Activated T-cell treated with anti-CD3 and anti-CD28 coated beads, Interleukin-2, amount 50 U/mL, for 1 hour (primary cell): ENCODE measurements around the gene ANKDD1A.

ENCODE experiments used
- DNase-seq: peaks from one replicate; pipeline ENCODE4 v3.0.0-alpha.2; 2020

ANKDD1A gene

DNA sequence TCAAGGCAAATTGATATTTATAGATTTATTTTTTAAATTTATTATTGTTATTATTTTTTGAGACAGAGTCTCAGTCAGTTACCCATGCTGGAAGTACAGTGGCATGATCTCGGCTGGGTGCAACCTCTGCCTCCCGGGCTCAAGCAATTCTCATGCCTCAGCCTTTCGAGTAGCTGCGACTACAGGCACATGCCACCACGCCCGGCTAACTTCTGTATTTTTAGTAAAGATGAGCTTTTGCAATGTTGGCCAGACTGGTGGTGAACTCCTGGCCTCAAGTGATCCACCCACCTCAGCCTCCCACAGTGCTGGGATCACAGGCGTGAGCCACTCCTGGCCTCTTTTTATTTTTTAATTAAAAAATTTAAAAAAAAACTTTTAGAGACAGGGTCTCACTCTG, 59.0 kb downstream of the ANKDD1A start:
- no peak for DNase-seq

DNA sequence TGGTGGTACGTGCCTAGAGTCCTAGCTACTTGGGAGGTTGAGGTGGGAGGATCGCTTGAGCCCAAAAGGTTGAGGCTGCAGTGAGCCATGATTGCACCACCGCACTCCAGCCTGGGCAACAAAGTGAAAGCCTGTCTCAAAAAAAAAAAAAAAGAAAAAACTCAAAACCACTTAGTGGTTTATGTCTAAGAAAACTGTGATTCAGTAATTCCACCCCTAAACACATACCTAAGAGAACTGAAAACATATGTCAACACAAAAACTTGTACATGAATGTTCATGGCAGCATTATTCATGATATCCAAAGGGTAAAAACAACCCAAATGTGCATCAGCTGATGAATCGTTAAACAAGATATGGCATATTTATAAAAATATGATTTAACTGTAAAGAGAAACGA, 63.7 kb downstream of the ANKDD1A start:
- no peak for DNase-seq

DNA sequence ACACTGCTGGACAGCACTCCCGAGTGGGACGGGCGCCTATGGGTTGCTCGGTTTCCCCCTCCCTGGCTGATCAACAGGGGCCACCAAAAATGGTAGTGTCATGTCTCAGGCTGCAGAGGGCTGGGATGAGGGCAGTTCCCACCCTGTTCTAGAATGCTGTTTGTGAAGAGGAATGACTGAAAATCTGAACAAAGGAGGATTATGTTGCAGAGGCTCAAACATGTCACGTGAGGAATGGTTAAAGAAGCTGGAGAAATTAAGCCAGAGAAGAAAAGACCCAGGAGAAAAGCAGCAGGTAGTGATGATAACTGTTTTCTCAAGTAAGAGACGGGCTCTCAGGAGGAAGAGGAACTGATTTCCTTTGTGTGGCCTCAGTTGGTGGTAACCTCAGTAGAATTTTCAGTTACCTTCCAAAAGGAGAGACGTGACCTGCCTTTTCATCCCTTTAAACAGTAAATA, 67.6 kb downstream of the ANKDD1A start:
- no peak for DNase-seq

DNA sequence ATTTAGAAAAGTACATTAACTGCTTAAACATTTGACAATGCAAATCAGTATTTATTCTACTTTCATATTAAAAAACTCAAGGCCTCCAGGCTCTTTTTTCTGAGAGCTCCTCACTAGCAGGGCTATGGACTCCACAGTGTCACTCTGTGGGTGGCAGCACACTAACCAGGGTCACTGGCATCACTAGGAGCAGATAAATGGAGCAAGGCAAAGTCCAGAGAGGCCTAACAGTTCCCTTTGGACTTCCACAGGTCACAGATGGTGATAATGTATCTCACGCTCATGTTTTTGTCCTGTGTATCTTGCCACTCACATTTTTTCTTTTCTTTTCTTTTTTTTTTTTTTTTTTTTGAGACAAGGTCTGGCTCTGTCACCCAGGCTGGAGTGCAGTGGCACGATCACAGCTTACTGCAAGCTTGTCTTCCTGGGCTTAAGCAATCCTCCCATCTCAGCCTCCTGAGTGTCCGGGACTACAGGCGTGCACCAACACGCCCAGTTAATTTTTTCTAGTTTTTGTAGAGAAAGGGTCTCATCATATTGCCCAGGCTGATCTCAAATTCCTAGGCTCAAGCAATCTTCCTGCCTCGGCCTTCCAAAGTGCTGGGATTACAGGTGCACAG, 70.2 kb downstream of the ANKDD1A start:
- DNase-seq = no peak

DNA sequence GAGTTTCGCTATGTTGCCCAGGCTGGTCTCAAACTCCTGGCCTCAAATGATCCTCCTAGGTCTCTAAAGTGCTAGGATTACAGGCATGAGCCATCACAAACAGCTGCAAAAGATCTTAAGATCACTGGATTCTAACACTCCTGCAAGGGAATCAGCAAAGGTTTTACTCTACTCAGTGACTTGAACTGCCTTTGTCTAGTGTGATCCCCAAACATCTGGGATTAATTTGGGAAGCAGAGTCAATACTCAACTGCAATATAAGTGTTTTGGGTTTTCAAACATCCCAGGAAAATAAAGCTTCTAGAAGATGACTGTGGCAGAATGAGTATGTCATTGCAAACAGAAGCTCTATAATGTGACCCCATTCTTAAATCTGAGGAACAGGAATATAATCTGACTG, 70.8 kb downstream of the ANKDD1A start:
- no peak for DNase-seq

DNA sequence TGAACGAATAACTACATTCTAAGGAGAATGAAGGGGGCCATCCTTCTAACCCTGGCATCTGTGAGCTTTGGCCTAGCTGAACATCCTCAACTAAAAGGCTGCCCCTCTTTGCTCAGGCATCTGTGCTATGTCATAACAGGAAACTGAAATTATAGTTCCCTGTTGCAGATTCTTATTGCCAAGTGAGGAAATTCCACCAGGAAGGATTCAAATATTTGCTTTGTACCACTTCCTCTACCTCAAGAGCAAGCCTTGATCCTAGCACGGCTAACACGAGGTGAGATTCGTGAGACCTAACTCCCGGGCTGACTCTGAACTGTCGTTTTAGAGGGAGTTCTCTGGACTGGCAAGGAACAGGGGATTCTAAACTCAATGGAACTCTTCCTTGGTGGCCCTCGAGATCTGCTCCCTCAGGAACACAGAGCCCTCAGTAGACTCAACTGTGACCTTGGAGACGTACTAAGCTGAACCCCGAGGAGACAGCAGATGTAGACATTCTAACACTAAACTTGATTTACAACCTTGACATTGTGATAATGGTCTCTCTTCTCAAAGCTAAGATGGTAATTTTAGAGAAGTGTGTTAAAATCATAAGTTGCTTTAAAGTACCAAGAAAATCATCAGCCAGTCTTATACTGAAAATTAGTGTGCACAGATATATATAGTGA, 73.8 kb downstream of the ANKDD1A start:
- DNase-seq = no peak

DNA sequence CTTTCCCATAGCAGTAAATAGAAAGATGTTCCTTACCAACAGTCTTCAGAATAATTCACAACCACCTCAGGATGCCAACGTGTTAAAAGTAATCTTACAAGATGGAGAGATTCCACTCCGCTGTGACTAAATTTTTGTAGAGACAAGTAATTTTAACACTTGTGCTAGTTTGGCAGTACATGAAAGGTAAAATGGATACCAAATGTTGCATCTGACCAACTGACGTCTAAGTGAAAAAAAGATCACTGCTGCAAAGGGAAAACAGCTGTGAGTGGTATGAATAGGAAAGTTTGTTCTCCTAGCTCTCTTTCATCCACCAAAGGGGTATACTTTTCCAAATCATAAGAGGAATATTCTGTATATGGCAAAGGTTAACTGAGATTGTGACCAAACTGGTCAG, 75.4 kb downstream of the ANKDD1A start:
- no peak for DNase-seq

DNA sequence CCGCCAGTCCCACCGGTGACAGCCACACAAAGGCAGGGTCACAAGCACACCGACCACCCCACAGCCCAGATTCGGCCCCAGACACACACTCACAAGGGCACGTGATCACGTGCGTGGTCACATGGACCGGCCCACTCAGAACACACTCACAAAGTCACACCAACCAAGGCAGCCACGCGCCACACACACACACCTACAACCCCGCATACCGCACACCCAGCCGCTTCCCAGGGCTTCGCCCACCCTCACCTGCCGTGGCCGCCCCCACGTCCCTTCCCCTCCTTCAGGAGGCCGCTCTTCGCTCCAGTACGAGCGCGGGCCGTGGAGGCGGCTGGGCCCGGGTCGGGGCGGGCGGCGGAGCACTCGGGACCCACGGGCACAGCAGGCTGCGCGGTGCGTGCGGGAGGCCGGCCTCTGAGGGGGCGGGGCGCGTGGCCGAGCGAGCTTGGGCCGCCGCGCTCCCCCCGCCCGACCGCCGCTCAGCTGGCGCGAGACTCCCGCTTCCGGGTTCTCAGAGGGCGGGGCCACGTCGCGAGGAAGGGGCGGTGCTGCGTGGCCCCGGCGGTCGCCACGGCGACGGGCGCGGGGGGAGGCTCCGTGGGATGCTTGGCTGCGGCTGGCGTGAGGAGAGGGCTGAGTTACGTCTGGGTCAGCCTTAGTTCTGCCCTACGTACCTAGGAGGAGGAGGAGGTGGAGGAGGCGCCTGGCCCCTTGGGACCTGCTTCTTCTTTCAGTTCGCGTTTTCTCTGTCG, 77.9 kb downstream of the ANKDD1A start, which contains the start of gene SPG21:
SPG21 (minus strand) TSS at position 499 of the 752 bp plus-strand sequence. CDS start 6,345 bp downstream, outside the sequence.
- peak; percentile 90 for DNase-seq

DNA sequence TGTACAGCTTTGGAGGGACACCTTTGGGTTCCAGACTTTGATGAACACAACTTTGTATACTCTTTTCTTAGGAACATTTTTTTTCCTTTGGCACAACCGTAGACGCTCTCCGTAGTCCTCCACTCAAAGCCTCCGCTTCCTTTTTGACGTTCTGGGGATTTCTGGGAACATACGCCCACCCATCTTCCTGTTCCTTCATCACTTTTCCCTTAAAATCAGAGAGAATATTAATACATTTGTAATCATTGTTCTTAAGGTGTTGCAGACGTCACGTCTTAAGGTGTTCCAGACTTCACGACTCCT, 78.4 kb downstream of the ANKDD1A start:
- DNase-seq = no peak

DNA sequence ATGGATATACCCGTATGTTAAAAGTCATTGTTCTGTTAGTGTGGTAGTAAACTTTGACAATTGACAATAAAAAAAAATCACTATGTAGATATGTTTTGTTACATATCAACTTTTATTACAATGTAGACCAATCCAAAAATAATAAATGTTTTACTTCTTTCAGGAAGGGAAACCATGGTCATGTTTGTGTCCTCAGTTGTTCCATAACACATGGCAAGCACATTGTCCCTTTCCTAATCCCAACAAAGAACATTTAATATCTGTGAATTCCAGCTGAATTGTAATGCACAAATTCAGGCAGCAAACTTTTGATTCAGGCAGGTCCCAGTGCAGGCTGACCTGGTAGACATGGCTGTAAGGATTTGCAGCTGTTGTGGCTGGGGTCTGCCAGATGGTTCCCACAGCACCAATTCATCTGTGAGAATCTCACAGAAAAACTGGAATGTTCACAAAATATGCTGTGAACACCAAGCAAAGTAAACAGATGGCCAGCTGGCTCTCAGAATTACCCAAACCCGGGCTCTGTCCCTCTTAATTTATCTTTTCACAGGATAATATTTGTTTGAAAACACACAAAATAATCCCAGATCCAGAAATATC, 79.9 kb downstream of the ANKDD1A start:
- no peak for DNase-seq

DNA sequence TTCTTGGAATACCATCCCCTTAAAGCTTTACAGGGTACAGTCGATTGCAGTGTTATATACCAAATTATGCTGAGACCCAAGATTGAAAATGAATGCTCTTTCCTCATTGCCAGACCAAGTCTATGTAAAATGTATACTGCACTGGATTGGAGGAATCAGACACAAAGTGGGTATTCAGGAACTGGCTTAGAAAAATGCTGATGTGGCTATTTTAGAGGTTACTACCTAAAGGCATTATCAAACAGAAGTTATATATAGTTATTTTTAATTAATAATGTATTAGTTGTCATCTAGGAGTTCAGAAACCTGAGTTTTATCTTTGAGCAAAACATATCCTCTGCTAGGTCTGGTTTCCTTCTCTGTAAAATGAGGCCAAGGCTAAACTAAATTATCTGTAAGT, 81.6 kb downstream of the ANKDD1A start:
- no peak for DNase-seq

DNA sequence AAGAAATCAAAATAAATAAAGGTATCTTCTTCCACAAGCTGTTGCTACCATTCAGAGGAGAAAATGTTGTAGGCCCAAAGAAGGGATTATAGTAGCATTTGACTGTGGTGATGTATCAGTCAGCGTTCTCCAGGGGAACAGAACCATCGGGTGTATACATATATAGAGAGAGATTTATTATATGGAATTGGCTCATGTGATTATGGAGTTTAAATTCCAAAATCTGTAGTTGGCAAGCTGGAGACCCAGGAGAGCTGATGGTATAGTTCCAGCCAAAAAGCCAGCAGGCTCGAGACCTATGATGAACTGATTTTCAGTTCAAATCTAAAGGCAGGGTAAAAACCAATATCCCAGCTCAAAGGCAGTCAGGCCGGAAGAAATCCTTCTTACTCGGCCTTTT, 85.4 kb downstream of the ANKDD1A start:
- no peak for DNase-seq

DNA sequence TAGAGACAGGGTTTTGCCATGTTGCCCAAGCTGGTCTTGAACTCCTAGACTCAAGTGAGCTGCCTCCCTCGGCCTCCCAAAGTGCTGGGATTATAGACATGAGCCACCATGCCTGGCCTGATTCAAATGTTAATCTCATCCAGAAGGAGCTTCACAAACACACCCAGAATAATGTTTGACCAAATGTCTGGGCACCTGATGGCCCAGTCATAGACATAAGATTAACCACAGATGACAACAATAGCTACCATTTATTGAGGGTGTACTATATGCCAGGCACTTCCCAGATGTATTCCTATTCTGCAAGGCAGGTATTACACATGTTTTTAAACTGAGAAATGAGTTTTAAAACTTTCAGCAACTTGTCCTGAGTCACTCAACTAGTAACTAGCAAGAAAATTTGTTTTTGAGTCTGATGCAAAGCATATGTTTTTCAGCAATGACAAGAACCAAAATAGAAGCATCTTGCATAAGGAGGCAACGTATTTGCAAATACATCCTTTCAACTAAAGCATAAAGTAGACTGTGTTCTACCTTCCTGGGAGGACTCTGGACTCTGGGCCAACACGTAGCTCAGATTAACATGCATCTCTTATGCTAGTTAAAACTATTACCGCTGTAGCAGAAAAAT, 86.2 kb downstream of the ANKDD1A start:
- no peak for DNase-seq

DNA sequence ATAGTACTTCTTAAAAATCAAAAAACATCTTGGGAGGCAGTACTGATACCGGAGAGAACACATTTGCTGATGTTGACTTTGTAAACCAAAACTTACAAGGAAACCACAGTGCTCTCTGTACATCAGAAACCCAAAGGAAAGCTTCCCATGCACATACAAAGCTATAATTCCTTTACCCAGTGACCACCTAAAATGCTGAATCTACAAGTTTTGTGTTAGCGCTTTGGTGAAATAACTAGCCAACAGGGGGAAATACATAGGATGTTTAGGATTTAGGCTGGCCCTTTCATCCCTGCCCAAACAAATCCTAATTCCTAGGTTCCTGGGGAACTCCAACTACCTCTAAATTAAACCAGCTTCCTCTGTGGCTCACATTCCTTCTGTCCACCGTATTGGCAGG, 93.3 kb downstream of the ANKDD1A start:
- DNase-seq = no peak

DNA sequence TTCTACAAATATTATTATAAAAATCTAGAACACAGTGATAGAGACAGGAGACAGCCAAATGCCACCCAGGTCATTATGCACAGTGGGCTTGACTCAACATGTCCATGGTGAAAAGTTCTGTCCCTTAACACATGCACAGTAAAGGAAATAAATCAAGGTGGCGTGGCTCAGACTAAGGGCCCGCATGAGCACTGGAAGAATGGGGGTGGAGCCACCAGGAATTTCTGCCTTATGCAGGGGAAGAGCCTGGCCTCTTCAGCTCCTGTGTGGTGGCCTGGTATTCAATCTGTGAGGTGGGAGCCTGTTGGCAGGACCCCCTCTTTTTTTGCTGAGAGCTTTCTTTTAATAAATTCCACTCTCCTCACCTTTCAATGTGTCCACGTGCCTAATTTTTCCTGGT, 95.2 kb downstream of the ANKDD1A start:
- DNase-seq = no peak
